ENCODE data around the gene CDC73. TPM values are rescaled to one million over a fixed set of nuclear protein-coding genes. Genes with fewer than 3 reads are reported as not detected.

Gene CDC73
- total and polyA plus RNA-seq, 10 of the 15 experiments (the other 5 are each of a cell fraction or from before 2014, with no cell fraction given) = 10.6 to 43.4 (median 21.7) TPM

- no peak for DNase-seq (ENCODE audit: low read depth, low spot score)
Observed at GRCh38 chr1:193108471-193108870, 13.4 kb upstream of the CDC73 start.

More at GRCh38 chr1:193108471-193108870, 13.4 kb upstream of the CDC73 start:
- ChIA-PET CTCF (interaction anchor here (1.0 to 2.4 kb wide), 3 partner anchors 17 to 87 kb away, joined by 3 to 6 read pairs (median 6); no protein-coding TSS in a partner anchor), SMC1A (ENCODE audit: uncharacterized antibody, unreplicated experiment) (interaction anchor here (1.2 to 2.0 kb wide), 5 partner anchors 14 to 301 kb away, joined by 3 to 5 read pairs (median 4); partner anchors contain the start of genes CDC73 and UCHL5), RAD21 (ENCODE audit: unreplicated experiment) (interaction anchor here (1.3 kb wide), 1 partner anchor 12 kb away, joined by 4 read pairs; no protein-coding TSS in a partner anchor), POLR2A (interaction anchor here (1.1 kb wide), 2 partner anchors 8 to 11 kb away, joined by 5 to 6 read pairs; no protein-coding TSS in a partner anchor)
- Histone ChIP-seq H3K9me3 (replicated peaks; ENCODE audit: control insufficient read depth, insufficient read depth, low read length) (no peaks in the 10 kb centered on the region), H3K27me3 (replicated peaks in 1 of 2; ENCODE audit: control insufficient read depth in 2 of 2, insufficient read depth in 2 of 2, low read length in 1 of 2) (no peaks in the 10 kb centered on the region), H3K4me2 (ENCODE audit: control insufficient read depth, insufficient read depth) (no peak overlapping the region), H3K4me3 (no peak overlapping the region), H3K27ac (ENCODE audit: control insufficient read depth, insufficient read depth) (no peak overlapping the region), H2AFZ (ENCODE audit: control insufficient read depth, low read depth, low read length) (no peak overlapping the region), H3K79me2 (ENCODE audit: control insufficient read depth, insufficient read depth, low read length) (peaks cover 14% of the 10 kb centered on the region), H3K36me3 (ENCODE audit: control insufficient read depth in 2 of 2, insufficient read depth in 2 of 2, low read length in 1 of 2) (no peaks in the 10 kb centered on the region), H3K9ac (ENCODE audit: control insufficient read depth, insufficient read depth, low read length) (no peak overlapping the region), H3K4me1 (ENCODE audit: control insufficient read depth, insufficient read depth, low read length) (0 out of 2 replicates have a peak, but pooled peaks cover 3% of the 10 kb centered on the region), H4K20me1 (ENCODE audit: control insufficient read depth, insufficient read depth) (no peaks in the 10 kb centered on the region)
- in situ Hi-C loops (cut with MboI) (no loop called here), intact Hi-C loops (cut with micrococcal nuclease; ENCODE audit: unreplicated experiment) (loop anchor here (5.0 kb wide), 1 partner anchor 51 kb away; the partner anchor contains the start of genes RO60 and UCHL5)
- BruUV-seq (replicated peaks) = no TSS peak
- ATAC-seq (no peak), FAIRE-seq (no peak)
- WGBS (ENCODE audit: insufficient coverage, insufficient replicate concordance, low lambda C conversion rate, missing lambda C conversion rate) = 58% methylated on average over 3 of the region's 3 CpGs
- TF ChIP-seq STAT3 (IDR thresholded peaks at IDR 0.05; ENCODE audit: low read depth, low read length) (no peak), CHD2 (IDR thresholded peaks at IDR 0.05; ENCODE audit: borderline replicate concordance, low read depth, low read length) (no peak), ELK1 (IDR thresholded peaks at IDR 0.05; ENCODE audit: low read depth, low read length) (no peak), ZBTB11 (CRISPR knock-in tag; IDR thresholded peaks at IDR 0.05) (no peak), CBX5 (IDR thresholded peaks at IDR 0.05; ENCODE audit: low read depth) (no peak), ZBED1 (IDR thresholded peaks at IDR 0.05; ENCODE audit: borderline replicate concordance) (no peak), PML (IDR thresholded peaks at IDR 0.05; ENCODE audit: low read length) (no peak), ATF3 (IDR thresholded peaks at IDR 0.05; ENCODE audit: borderline replicate concordance, extremely low read depth, low read depth, low read length) (no peak), ZNF24 (IDR thresholded peaks at IDR 0.05) (no peak), TCF7 (IDR thresholded peaks at IDR 0.05; ENCODE audit: borderline replicate concordance) (no peak), USF1 (IDR thresholded peaks at IDR 0.05; ENCODE audit: borderline replicate concordance, extremely low read length, insufficient read depth, low read depth, low read length) (no peak), RFX5 (IDR thresholded peaks at IDR 0.05; ENCODE audit: low read depth, low read length) (no peak), EP300 (IDR thresholded peaks at IDR 0.05; ENCODE audit: borderline replicate concordance in 1 of 2, control insufficient read depth in 1 of 2, low read depth in 2 of 2, low read length in 2 of 2) (no peak), SMARCA5 (IDR thresholded peaks at IDR 0.05) (no peak), USF2 (IDR thresholded peaks at IDR 0.05; ENCODE audit: borderline replicate concordance, low read depth, low read length) (no peak)
